GM19467 (cell line): ENCODE results near the gene TARBP2.
"Not testable (repeated sequence)": the region's sequence is repeated elsewhere in the genome, so short reads cannot be mapped to it uniquely, and the experiment has no call there.

Experiments used
- ATAC-seq: cut with Tn5 transposase; IDR thresholded peaks from one replicate; pipeline ENCODE4 v1.9.1; 2021; ENCODE audit warnings: mild to moderate bottlenecking, moderate library complexity; ENCODE audit not compliant: unreplicated experiment

TARBP2 gene

DNA sequence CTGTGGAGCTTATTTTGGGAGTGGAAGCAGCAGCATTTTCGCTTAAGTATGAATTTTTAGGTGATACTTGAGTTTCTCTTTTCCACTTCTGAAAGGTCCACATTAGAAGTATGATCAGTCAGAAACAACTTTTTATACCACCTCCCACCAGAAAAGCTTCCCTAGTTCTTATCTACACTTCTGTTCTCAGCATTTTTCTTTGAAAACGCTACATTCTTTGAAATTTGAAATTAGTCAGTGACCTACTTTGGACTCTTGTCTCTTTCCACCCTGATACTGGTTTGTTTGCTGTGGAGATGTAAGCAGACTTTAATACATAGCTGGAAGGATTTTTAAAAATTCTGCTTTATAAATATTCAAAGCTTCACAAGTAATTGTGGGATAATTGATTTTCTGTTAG lies 27.0 kb upstream of the TARBP2 start:
- no peak for ATAC-seq

DNA sequence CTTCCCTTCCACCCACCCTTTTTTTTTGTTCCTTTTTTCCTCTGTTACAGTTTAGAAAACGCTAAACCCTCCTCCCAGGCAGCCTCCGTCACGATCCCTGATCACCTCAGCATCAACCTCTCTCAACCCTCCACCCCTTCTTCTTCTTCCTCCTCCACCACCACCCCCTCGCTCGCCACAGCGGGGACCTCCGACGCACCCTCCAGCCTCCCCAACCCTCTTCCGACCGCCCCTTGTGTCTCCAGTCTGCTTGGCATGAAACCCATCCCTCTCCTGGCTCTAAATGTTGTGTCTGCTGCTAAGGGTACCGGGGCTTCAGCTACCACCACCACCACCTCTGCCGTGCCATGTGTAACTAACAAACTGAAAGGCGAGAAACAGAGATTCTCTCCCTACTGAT lies 26.3 kb upstream of the TARBP2 start:
- no peak for ATAC-seq

DNA sequence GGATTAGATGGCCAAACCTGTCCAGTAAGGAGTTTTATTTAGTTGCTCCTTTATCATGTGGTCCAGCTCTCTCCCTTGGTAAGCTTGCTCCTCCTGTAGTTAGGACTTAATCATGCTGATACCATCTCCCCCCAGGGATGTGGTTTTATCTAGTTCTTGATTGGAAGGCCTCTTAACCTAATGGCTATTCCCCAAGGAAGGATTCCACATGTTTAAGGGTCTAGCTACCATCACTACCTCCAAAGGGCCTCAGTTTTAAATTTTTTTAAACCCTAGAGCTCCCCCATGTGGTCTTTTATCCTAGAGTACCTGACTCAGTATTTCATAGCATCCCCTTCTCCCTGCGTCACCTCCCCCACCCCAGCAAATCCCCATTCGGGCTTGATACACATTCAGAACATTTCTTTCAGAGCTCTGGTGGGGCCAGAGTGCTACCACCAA lies 24.3 kb upstream of the TARBP2 start:
- ATAC-seq, result no peak

DNA sequence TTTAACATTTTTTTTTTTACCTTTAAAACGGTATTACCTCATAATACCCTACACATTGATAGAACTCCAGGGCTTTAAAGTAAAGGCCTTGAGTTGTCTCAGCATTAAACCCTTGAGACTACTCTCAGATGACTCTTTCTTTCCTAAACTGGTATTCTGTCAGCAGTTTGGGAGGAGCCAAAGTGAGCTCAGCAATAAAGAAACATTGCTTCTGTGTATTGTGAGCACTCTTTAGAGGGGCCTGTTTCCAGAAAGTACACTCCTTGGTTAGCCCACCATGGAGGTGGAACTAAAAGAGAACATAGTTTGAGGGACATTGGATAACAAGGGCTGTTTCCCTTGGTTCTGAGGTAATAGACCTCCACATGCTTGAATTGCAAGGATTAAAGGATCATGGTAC lies 22.2 kb upstream of the TARBP2 start:
- ATAC-seq, result no peak

DNA sequence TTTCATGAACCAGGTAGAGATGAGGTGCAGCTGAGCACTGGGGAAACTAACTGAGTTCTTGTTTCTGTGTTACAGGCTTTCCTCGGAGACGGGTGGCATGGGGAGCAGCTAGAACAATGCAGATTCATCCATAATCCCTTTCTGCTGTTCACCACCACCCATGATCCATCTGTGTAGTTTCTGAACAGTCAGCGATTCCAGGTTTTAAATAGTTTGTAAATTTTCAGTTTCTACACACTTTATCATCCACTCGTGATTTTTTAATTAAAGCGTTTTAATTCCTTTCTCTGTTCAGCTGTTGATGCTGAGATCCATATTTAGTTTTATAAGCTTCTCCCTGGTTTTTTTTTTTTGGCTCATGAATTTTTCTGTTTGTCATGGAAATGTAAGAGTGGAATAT lies 21.8 kb upstream of the TARBP2 start:
- no peak for ATAC-seq

DNA sequence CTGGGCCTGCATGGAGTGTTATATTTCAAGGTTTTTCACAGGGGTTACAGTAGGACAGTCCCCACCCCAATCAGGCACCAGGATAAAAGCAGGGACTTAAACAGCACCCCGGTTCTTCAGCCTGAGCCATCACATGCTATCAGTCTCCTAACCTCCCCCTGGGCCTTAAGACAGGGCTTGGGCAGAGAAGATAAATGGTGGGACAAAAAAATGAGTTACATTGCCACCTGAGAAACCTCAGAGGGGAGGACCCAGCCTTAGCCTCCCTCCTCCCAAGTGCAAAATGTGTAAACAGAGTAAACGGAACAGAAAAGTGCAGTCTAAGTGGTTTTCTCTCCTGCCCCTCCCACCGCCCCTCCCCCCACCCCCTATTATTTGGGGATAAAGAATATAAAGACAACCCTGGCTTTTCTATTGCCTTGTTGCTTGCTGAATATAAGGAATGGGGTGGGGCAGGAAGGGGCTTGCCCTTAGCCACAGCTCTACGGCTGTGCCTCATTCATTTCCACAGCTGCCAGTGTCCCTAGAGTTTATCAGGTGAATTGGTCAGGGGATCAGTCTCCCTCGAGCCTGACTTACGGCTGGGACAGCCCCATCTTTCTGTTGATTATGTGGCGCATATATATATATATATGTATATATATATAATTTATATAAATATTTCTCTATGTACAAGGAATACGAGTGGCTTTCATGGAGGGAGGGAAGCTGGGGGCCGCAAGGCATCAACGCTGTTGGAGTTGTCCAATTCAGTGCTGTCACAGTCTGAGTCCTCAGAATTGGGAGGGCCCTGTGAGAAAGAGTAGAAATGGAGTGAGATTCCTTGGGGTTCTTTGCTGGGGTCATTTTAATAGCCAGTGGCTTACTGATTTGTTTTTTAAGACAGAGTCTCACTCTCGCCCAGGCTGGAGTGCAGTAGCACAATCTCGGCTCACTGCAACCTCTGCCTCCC lies 20.3 kb upstream of the TARBP2 start:
- no peak for ATAC-seq

DNA sequence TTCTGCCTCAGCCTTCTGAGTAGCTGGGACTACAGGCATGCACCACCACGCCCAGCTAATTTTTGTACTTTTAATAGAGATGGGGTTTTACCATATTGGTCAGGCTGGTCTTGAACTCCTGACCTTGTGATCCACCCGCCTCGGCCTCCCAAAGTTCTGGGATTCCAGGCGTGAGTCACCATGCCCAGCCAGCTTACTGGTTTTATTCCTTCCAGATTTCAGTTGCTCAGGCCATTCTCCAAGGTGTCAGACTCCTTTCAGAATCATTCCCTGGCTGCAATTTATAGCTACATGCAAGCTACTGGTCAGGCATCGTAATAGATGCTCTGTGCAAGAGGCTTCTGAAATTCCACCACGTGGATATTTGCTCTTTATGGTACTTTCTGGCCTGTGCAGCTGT lies 19.6 kb upstream of the TARBP2 start:
- not testable (repeated sequence) for ATAC-seq

DNA sequence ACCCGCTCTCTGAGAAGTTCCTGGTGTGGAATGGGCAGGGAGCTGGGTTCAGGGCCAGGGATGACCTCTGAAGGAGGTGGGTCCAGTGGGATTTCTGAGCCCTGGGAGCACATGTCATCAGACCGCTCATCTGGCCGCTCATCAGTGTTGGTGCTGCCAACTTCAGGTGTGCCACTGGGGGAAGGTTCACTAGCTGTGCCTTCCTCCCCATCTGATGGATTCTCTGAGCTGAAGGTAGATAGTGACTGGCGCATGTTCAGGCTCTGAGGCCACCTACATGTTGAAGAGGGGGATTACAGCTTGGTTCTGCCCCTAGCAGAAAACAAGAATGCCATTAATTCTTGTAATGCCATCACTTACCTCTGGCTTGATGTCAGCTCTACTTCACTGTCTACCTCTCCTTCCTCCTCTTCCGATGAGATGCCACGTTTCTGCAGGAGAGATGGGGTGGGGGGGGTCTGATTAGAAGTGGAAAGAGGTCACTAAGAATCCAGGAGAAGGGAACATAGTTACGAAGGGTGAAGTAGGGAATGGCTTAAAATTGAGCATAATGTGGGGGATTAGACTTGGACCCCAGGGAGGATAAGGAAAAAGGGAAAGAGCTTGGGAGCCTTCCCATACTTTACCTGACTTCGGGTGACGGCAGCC lies 19.0 kb upstream of the TARBP2 start:
- no peak for ATAC-seq

DNA sequence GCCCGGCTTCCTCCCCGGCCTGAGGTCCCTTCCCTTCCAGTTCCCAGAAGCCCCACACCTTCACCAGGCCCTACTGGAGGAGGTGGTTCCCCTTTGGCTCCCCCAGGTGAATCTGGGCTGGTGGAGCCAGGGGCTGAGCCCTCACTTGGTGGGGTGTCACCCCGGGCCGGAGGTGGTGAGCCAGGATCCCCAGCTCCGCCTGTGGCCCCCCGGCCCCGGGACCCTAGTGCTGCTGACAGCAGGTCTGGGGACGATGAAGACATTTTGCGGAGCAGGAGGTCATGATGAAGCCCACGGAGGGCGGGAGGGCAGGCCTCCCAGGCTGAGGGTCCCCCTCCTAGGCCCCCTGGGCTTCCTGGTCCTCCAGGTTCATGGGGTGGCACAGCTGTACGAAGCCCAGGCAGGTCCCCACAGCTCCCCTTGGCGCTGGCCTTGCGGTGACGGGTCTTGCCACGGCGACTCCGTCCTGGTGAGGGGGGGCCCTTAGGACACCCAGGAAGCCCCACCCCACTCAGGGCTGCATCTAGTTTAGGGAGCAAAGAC lies 18.4 kb upstream of the TARBP2 start:
- no peak for ATAC-seq

DNA sequence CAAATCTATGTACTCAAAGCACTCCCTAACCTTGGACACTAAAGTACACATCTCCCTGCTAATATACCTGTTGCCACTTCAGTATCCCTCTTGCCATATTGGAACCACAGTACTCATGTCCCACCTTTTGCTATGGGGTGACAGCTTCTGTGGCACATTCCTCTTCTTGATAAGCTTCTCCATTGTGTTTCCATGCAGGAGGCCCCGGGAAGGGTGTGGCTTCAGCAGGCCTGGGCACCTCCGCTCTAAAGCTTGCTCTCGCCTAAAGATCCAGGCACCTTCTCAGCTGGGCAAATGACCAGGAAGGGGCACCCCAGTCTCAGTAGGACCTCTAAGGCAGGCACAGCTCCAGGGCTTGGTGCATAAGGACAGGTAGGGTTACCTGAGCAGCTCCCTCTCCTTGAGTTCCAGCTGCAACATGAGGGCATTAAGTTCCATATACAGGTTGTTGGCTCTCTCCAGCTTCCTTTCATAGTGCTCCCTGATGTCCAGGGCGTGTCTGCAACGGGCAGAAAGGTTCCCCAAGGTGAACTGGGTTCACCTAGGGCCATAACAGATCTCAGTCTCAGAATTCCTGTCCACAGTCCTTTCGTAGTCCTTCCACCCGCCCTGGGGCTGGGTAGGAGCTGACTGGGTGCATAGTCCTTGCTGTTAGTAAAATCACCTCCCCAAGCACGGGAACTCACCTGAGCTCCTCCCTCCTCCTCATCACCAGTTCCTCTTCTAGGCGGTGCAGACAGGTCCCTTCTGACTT lies 17.7 kb upstream of the TARBP2 start:
- no peak for ATAC-seq

DNA sequence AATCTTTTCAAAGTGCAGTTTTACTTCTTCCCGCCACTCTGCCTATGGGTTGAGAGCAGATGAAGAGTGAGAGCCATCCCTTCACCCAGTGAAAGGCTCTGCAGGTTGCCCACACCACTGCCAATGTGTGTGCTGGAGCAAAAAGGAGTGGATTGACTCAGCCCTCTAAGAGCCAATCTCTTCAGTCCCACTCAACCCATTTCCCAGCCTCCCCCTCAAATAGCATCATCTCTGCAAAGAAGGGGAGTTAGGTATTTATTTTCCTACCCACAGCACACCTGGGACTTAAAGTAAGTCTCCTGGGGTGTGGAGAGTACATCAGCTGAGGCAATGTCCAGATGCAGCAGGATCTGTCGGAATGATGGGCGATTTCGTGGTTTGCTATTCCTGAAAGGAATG lies 17.1 kb upstream of the TARBP2 start:
- ATAC-seq, result no peak

DNA sequence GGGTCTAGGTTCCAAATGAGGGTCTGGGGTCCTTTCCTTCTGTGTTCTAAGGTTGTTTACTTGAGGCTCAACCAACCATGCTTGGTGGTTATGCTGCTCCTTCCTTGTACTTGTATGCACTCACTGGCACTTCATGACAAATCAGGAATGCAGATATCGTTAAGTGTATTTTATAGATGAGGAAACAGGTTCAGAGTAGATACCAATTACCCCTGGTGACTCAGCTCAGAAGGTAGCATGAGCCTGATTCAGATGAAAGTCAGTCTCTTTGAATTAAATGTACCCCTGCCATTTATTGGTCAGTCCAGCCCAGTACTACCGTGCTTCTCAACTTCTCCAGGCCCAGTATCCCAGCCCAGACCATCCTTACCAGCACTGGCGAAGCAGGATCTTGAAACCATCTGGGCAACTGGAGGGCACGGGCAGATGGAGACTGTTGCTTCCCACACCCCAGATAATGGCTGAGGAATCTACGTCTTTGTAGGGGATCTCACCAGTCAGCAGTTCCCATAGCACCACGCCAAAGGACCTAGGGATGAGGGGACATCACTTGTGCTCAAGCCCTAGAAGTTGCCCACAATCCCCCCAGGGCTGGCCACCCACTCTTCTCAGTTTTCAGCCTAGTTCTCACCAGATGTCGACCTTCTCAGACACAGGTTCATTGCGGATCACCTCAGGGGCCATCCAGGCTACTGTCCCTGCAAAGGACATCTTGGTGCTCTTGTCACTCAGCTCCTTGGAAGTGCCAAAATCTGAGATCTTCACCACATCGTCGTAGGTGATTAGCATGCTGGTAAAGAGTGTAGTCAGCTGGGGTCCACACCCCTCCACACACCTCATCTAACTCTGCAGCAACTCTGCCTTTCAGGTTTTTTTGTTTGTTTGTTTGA lies 16.2 kb upstream of the TARBP2 start:
- ATAC-seq, result no peak

DNA sequence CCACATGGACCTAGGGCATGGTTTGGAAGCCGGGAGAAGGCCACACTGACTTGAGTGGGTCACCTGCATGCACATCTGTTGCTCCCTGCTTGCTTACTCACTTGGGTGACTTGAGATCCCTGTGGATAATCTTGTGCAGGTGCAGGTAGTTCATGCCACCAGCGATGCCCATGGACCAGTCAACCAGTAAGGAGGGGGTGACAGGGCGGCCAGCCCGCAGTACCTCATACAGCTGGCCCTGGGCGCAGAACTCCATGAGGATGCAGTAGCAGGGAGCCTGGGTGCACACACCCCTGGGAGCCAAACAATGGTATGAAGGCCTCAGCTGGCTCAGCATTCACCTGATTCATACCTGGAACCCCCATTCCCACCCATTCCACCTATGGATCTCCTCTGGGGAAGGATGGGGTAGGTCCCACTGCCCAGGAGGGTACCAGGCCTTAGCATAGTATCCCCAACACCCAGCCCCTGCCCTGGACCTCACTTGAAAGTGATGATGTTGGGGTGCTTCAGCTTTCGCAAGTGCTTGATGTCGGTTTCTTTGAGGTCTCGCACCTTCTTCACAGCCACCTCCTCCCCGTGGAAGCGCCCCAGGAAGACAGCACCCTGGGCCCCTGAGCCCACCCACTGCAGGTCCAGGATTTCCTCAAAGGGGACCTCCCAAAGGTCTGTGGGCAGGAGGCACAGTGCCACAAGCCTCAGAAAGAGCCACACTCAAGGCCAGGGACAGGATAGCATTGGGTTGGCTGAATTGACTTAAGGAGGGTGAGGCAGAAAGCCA lies 14.9 kb upstream of the TARBP2 start:
- ATAC-seq, result no peak

DNA sequence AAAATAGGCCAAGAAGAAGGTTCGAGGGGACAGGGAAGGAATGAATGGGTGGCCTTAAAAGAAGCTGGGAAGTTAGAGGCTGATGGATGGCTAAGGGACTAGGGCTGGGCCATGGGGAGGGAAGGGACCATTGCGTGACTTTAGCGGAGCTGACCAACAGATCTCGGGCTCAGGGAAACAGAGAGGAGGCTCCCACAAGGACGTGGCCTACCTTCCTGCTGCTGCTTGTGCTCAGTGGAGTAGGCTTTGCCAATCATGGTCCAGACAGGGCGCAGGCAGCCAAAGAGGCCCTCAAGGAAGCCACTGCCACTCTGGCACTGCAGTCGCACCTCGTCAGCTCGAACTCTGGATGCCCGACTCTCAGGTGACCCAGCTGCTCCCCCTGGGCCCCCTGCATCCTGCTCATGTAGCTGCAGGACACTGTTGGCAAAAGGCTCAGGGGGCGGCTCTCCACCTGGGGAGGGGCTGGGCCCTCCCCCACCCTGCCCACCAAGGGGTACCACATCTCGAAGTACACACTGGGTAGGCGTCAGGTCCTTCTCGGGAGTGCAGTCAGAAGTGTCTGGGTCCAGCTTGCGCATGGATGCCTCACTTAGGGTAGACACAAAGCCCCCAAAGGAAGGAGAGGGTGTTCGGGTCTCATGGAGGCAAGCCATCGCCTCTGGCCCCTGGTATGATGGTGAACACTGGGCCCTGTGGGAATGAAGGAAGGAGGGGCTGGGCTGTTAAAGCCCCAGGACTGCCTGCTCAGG lies 14.2 kb upstream of the TARBP2 start:
- no peak for ATAC-seq

DNA sequence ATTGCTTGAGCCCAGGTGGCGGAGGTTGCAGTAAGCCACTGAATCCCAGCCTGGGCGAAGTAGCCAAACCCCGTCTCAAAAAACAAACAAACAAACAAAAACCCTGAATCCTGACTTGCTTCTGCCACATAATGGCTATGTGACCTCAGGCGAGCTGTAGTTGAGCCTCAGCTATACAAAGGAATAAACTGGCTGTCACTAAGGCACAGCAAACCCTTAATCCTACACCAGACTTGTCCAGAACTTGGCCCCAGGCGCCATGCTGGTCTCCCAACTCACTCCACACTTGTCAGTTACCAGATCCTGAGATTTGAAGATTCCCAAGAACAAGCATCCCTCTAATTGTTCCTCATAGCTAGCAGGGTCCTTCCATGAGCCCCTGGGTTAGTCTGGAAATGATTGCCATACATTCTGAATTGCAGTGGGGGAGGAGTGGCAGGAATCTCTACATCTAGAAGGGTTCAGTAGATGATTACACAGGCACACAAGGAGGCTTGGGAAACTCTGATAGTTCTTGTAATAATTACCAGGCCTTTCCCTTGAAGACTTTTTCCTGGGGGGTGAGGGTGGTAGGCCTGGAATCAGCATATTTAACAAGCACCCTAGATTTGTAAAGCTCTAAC lies 11.7 kb upstream of the TARBP2 start:
- no peak for ATAC-seq

DNA sequence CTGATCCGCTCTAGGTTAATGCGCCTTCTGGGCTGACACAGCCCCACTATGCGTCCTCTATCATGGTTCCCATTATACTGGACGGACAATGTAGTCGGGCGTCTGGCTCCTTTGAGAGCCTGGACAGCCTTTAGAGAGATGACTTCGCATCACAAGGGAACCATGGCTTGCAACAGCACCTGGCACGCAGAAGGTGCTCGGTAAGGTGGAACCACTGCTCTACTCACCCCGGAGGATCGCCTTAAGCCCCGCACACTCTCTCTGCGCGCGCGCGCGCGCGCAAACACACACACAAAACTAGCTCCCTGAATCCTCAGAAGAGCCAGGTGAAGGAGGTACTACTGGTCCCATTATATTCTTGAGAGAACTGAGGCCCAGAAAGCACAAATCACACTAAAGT lies 8.9 kb upstream of the TARBP2 start:
- ATAC-seq, result no peak

DNA sequence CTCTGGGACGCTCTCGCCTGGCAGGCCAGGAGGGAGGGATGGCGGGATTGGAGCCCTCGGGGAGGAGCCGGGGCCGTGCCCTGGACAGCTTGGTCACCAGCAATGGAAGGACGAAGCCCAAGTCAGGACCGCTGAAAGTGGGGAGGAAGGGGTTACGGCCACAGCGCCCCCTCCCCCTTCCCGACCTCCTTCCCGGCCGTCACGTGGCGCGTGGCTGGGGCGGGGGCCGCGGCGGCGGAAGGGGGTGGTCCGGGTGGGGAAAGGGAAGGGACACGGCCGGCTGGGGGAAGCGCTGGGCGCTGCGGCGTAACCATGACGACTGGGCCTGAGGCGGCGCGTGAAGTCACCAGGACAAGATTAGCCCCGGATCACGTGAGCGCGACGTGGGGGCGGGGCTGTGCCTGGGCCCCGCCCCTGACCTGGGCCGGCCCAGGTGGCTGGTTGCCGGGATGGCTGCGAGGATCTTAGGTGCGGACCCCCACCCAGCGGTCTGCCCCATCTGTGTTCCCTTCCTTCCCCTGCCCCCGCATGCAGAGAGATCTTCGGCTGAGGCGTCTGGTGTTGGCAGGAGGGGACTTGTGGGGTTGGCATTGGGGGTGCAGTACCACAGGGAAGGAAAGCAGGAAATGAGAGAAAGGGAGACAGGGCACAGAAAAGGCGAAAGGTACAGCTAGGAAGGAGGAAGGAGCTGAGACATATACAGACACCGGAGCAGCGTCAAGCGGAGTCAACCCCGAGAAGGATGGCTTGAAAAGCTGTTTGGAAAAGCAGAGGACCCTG lies 8.1 kb upstream of the TARBP2 start:
- ATAC-seq, result peak; percentile 89
